ENCODE results near the gene CTNND2. TPM values are rescaled to one million over a fixed set of nuclear protein-coding genes. Genes with fewer than 3 reads are reported as not detected.

CTNND2 gene
- total and polyA plus RNA-seq, 2 donors (not counting 1 experiment from before 2014, with no cell fraction given) = not detected

- no peak overlapping the region for H3K4me3 ChIP-seq (ENCODE audit: control extremely low read depth in 1 of 5, extremely low read depth in 1 of 5, insufficient read depth in 1 of 5, low read depth in 2 of 5, low read length in 4 of 5)
- H3K79me2 ChIP-seq (ENCODE audit: control insufficient read depth, insufficient read depth, low read length) = no peaks in the 10 kb centered on the region
- H4K20me1 ChIP-seq (ENCODE audit: control insufficient read depth, insufficient read depth, low read length, poor library complexity, severe bottlenecking) = no peaks in the 10 kb centered on the region
- TF ChIP-seq CTCF (IDR thresholded peaks at IDR 0.05) = no peak
- no peak for TF ChIP-seq EZH2 (IDR thresholded peaks at IDR 0.05; ENCODE audit: borderline replicate concordance, insufficient read depth, low read depth, low read length, poor library complexity, severe bottlenecking)
- ChIA-PET POLR2A (no interaction called here), CTCF (no interaction called here)
- ATAC-seq (ENCODE audit: low read depth) (no peak), DNase-seq (no peak)
- H3K27ac ChIP-seq (ENCODE audit: low read length in 2 of 2) = no peak overlapping the region
- H3K27me3 ChIP-seq (replicated peaks in 1 of 4; ENCODE audit: control extremely low read depth in 1 of 4, control insufficient read depth in 3 of 4, insufficient read depth in 4 of 4, low read length in 3 of 4) = no peaks in the 10 kb centered on the region
- no peaks in the 10 kb centered on the region for H3K4me1 ChIP-seq (ENCODE audit: control insufficient read depth in 2 of 2, insufficient read depth in 2 of 2, low read length in 2 of 2)
- WGBS (ENCODE audit: insufficient coverage) = 100% methylated on average over 1 of the region's 4 CpGs
- H3K27me3 Mint-ChIP-seq = no peaks in the 10 kb centered on the region
- no peaks in the 10 kb centered on the region for H3K9me3 ChIP-seq (ENCODE audit: control extremely low read depth in 1 of 3, control insufficient read depth in 2 of 3, insufficient read depth in 1 of 3, low read length in 2 of 3)
- no peak overlapping the region for H3K4me2 ChIP-seq (replicated peaks; ENCODE audit: low read depth, low read length, poor library complexity, severe bottlenecking)
- no peaks in the 10 kb centered on the region for H3K4me1 Mint-ChIP-seq
- H2AFZ ChIP-seq (ENCODE audit: insufficient read depth, low read depth, low read length, poor library complexity, severe bottlenecking) = no peak overlapping the region
- H3K4me3 Mint-ChIP-seq = no peak overlapping the region
- no peak overlapping the region for H3K27ac Mint-ChIP-seq
- intact Hi-C loops (cut with micrococcal nuclease) = no loop called here
- H3K9me3 Mint-ChIP-seq (ENCODE audit: insufficient read depth) = no peaks in the 10 kb centered on the region
- no peak overlapping the region for H3K9ac ChIP-seq (ENCODE audit: low read length)
- H3K36me3 ChIP-seq (replicated peaks in 1 of 2; ENCODE audit: control extremely low read depth in 1 of 2, control insufficient read depth in 1 of 2, extremely low read depth in 1 of 2, insufficient read depth in 2 of 2, low read length in 1 of 2) = no peaks in the 10 kb centered on the region
Measured at GRCh38 chr5:11524188-11524587, 380.1 kb downstream of the CTNND2 start.

- H2AFZ ChIP-seq (ENCODE audit: insufficient read depth, low read depth, low read length, poor library complexity, severe bottlenecking) = no peak overlapping the region
- no peak overlapping the region for H3K4me3 ChIP-seq (ENCODE audit: control extremely low read depth in 1 of 5, extremely low read depth in 1 of 5, insufficient read depth in 1 of 5, low read depth in 2 of 5, low read length in 4 of 5)
- H3K4me2 ChIP-seq (replicated peaks; ENCODE audit: low read depth, low read length, poor library complexity, severe bottlenecking) = no peak overlapping the region
- H3K27ac ChIP-seq (ENCODE audit: low read length in 2 of 2) = no peak overlapping the region
- no peak for TF ChIP-seq CTCF (IDR thresholded peaks at IDR 0.05)
- no peak for TF ChIP-seq EZH2 (IDR thresholded peaks at IDR 0.05; ENCODE audit: borderline replicate concordance, insufficient read depth, low read depth, low read length, poor library complexity, severe bottlenecking)
- no peaks in the 10 kb centered on the region for H3K9me3 Mint-ChIP-seq (ENCODE audit: insufficient read depth)
- intact Hi-C loops (cut with micrococcal nuclease) = no loop called here
- ATAC-seq (ENCODE audit: low read depth) = no peak
- ChIA-PET CTCF (no interaction called here), POLR2A (no interaction called here)
- H3K4me1 ChIP-seq (ENCODE audit: control insufficient read depth in 2 of 2, insufficient read depth in 2 of 2, low read length in 2 of 2) = no peaks in the 10 kb centered on the region
- no peaks in the 10 kb centered on the region for H3K79me2 ChIP-seq (ENCODE audit: control insufficient read depth, insufficient read depth, low read length)
- no peak overlapping the region for H3K4me3 Mint-ChIP-seq
- H3K27ac Mint-ChIP-seq = no peak overlapping the region
- no peaks in the 10 kb centered on the region for H3K4me1 Mint-ChIP-seq
- no CpG with 5 or more reads among the region's 4 CpGs for WGBS (ENCODE audit: insufficient coverage)
- H4K20me1 ChIP-seq (ENCODE audit: control insufficient read depth, insufficient read depth, low read length, poor library complexity, severe bottlenecking) = no peaks in the 10 kb centered on the region
- no peak overlapping the region for H3K9ac ChIP-seq (ENCODE audit: low read length)
- H3K36me3 ChIP-seq (replicated peaks in 1 of 2; ENCODE audit: control extremely low read depth in 1 of 2, control insufficient read depth in 1 of 2, extremely low read depth in 1 of 2, insufficient read depth in 2 of 2, low read length in 1 of 2) = no peaks in the 10 kb centered on the region
- no peaks in the 10 kb centered on the region for H3K27me3 ChIP-seq (replicated peaks in 1 of 4; ENCODE audit: control extremely low read depth in 1 of 4, control insufficient read depth in 3 of 4, insufficient read depth in 4 of 4, low read length in 3 of 4)
- no peaks in the 10 kb centered on the region for H3K27me3 Mint-ChIP-seq
- H3K9me3 ChIP-seq (ENCODE audit: control extremely low read depth in 1 of 3, control insufficient read depth in 2 of 3, insufficient read depth in 1 of 3, low read length in 2 of 3) = no peaks in the 10 kb centered on the region
- DNase-seq = no peak
Measured at GRCh38 chr5:11522796-11523195, 381.4 kb downstream of the CTNND2 start.
